Keratinocyte (primary cell): ENCODE measurements around the gene GUF1. TPM values are rescaled to one million over a fixed set of nuclear protein-coding genes. Genes with fewer than 3 reads are reported as not detected.

Source experiments
- DNase-seq: peaks from one replicate; pipeline ENCODE4 v3.0.0-alpha.2; 2011; ENCODE audit warnings: low read depth, missing footprints, low spot score
- FAIRE-seq: peaks from 2 replicates; lab custom pipeline; 2011; peaks lifted over from hg19 to GRCh38; lab: Jason Lieb, UNC
- H2AFZ ChIP-seq: 2 replicates; pipeline ENCODE4 v1.6.0; 2012; ENCODE audit warnings: low read length, control low read depth, inconsistent platforms; ENCODE audit not compliant: control insufficient read depth
- H3K27ac ChIP-seq: 2 replicates; pipeline ENCODE4 v1.5.1; 2011; ENCODE audit warnings: low read length; ENCODE audit not compliant: control insufficient read depth, insufficient read depth
- H3K27me3 ChIP-seq: 3 replicates; pipeline ENCODE4 v1.6.0; 2011; ENCODE audit warnings: low read length; ENCODE audit not compliant: control insufficient read depth, insufficient read depth; ENCODE audit errors: extremely low read depth
- H3K36me3 ChIP-seq, 2 experiments: 2 replicates in 1 of 2; 3 replicates in 1 of 2; pipeline ENCODE4 v1.5.1; 2011; ENCODE audit warnings: low read length in 2 of 2, mild to moderate bottlenecking in 1 of 2; ENCODE audit not compliant: control insufficient read depth in 2 of 2, insufficient read depth in 2 of 2; ENCODE audit errors: extremely low read depth in 1 of 2
- H3K4me1 ChIP-seq: 3 replicates; pipeline ENCODE4 v1.5.1; 2011; ENCODE audit warnings: low read length; ENCODE audit not compliant: control insufficient read depth, insufficient read depth; ENCODE audit errors: extremely low read depth
- H3K4me2 ChIP-seq: 3 replicates; pipeline ENCODE4 v1.6.0; 2011; ENCODE audit warnings: low read depth, low read length; ENCODE audit not compliant: control insufficient read depth, insufficient read depth; ENCODE audit errors: extremely low read depth
- H3K4me3 ChIP-seq, 3 experiments: fragments of 200-600 bp in 1 of 3; sonication (generic) in 1 of 3; 2 replicates in 2 of 3; 3 replicates in 1 of 3; pipeline ENCODE4 v1.5.1; 2011 to 2016; ENCODE audit warnings: low read length in 3 of 3, mild to moderate bottlenecking in 3 of 3, control low read depth in 2 of 3, inconsistent platforms in 1 of 3, low read depth in 1 of 3, mixed read lengths in 1 of 3, mixed run types in 1 of 3, moderate library complexity in 1 of 3; ENCODE audit not compliant: control insufficient read depth in 2 of 3, insufficient read depth in 2 of 3; ENCODE audit errors: extremely low read depth in 1 of 3
- H3K79me2 ChIP-seq: 2 replicates; pipeline ENCODE4 v1.6.0; 2012; ENCODE audit warnings: low read length; ENCODE audit not compliant: control insufficient read depth, insufficient read depth
- H3K9ac ChIP-seq: 3 replicates; pipeline ENCODE4 v1.6.0; 2011; ENCODE audit warnings: low read length; ENCODE audit not compliant: control insufficient read depth, insufficient read depth; ENCODE audit errors: extremely low read depth
- H3K9me1 ChIP-seq: 3 replicates; pipeline ENCODE4 v1.6.0; 2011; ENCODE audit warnings: low read length; ENCODE audit not compliant: control insufficient read depth, insufficient read depth; ENCODE audit errors: extremely low read depth
- H3K9me3 ChIP-seq: 2 replicates; pipeline ENCODE4 v1.5.1; 2012; ENCODE audit warnings: low read depth, low read length; ENCODE audit not compliant: control insufficient read depth
- H4K20me1 ChIP-seq: 3 replicates; pipeline ENCODE4 v1.6.0; 2011; ENCODE audit warnings: low read length; ENCODE audit not compliant: control insufficient read depth, insufficient read depth; ENCODE audit errors: extremely low read depth
- CTCF ChIP-seq, 3 experiments: IDR thresholded peaks in 1 of 3; conservative IDR thresholded peaks in 1 of 3; optimal IDR thresholded peaks in 1 of 3; 2 replicates in 2 of 3; 3 replicates in 1 of 3; pipeline versions ENCODE3 to v1.5.1; 2011; ENCODE audit warnings: low read length in 3 of 3, mild to moderate bottlenecking in 3 of 3, moderate library complexity in 2 of 3, control low read depth in 1 of 3, inconsistent platforms in 1 of 3; ENCODE audit not compliant: insufficient read depth in 2 of 3; ENCODE audit errors: extremely low read depth in 1 of 3
- EZH2 ChIP-seq: IDR thresholded peaks from one replicate; pipeline ENCODE4 v1.6.1; 2012; ENCODE audit warnings: inconsistent platforms, mild to moderate bottlenecking, low read length, moderate library complexity
- dilution Hi-C: fragments of 300-500 bp; cut with MboI; formaldehyde crosslinking; loops from one replicate; pipeline ENCODE4 v1.7.0; 2020; ENCODE audit warnings: low sequenced_read_pairs; ENCODE audit not compliant: extremely low pct_ligation_motif_present
- polyA plus RNA-seq, 5 experiments: library from polyadenylated mRNA; depleted of rRNA in 3 of 5; stranded (reverse) in 3 of 5; stranded (forward) in 1 of 5; unstranded in 1 of 5; fragments of >200 nt; gene quantifications; 1 replicate in 1 of 5; 2 replicates in 3 of 5; 3 replicates in 1 of 5; pipeline versions ENCODE4 v1.2.1 to v1.2.3, GENCODE V29; 2011 to 2012; ENCODE audit warnings: missing spikeins in 2 of 5, low read depth in 1 of 5, low replicate concordance in 1 of 5

The GUF1 gene
- polyA plus RNA-seq, 1 donor (not counting 4 experiments of a cell fraction or from before 2014, with no cell fraction given), result 24.3 TPM

GRCh38 chr4:44704673-44705072 is 26.5 kb downstream of the GUF1 start:
- FAIRE-seq (no peak), DNase-seq (no peak)
- H4K20me1 ChIP-seq, result no peaks in the 10 kb centered on the region
- H3K9ac ChIP-seq, result no peak overlapping the region
- no peak overlapping the region for H3K4me2 ChIP-seq
- no peaks in the 10 kb centered on the region for H3K27me3 ChIP-seq
- no peak overlapping the region for H3K27ac ChIP-seq
- no peaks in the 10 kb centered on the region for H3K9me3 ChIP-seq
- no peak overlapping the region for H2AFZ ChIP-seq
- no peaks in the 10 kb centered on the region for H3K36me3 ChIP-seq
- no peak overlapping the region for H3K4me3 ChIP-seq
- H3K9me1 ChIP-seq, result no peaks in the 10 kb centered on the region
- no peaks in the 10 kb centered on the region for H3K4me1 ChIP-seq
- no peak for TF ChIP-seq EZH2
- no peak for TF ChIP-seq CTCF (optimal IDR thresholded peaks at IDR 0.05 in 1 of 3, IDR thresholded peaks at IDR 0.05 in 1 of 3, conservative IDR thresholded peaks at IDR 0.05 in 1 of 3; ENCODE audit: extremely low read depth in 1 of 3, insufficient read depth in 2 of 3, low read length in 3 of 3)
- H3K79me2 ChIP-seq, result no peaks in the 10 kb centered on the region
- dilution Hi-C loops, result no loop called here

DNA sequence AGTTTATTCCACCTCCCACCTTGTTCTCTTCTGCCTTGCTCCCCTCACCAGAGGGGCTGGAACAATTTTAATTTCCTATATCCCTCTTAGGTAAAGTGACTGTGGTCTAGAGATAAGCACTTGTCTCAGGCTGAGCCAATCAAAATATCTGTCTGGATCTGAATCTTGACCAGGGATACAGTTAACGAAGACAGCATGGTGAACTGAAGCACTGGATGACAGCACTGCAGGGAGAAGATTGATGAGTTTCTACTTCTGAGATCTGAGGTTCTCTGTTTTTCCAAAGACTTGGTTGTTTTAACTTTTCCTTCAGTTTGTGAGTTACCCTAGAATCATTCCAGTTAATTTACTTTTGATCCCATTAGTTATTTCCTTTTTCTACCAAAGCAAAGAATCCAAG is 34.9 kb downstream of the GUF1 start:
- H3K27me3 ChIP-seq, result no peaks in the 10 kb centered on the region
- dilution Hi-C loops, result no loop called here
- no peaks in the 10 kb centered on the region for H3K4me1 ChIP-seq
- peaks cover 4% of the 10 kb centered on the region for H3K79me2 ChIP-seq
- no peak for FAIRE-seq
- no peak overlapping the region for H3K27ac ChIP-seq
- no peak for TF ChIP-seq EZH2
- TF ChIP-seq CTCF (optimal IDR thresholded peaks at IDR 0.05 in 1 of 3, IDR thresholded peaks at IDR 0.05 in 1 of 3, conservative IDR thresholded peaks at IDR 0.05 in 1 of 3; ENCODE audit: extremely low read depth in 1 of 3, insufficient read depth in 2 of 3, low read length in 3 of 3), result no peak
- H3K9me1 ChIP-seq, result no peaks in the 10 kb centered on the region
- H2AFZ ChIP-seq, result no peak overlapping the region
- H3K9ac ChIP-seq, result no peak overlapping the region
- no peaks in the 10 kb centered on the region for H4K20me1 ChIP-seq
- H3K4me3 ChIP-seq, result no peak overlapping the region
- H3K36me3 ChIP-seq, result peaks cover 0 to 2% of the 10 kb centered on the region in 2 experiments
- no peak for DNase-seq
- H3K4me2 ChIP-seq, result no peak overlapping the region
- no peaks in the 10 kb centered on the region for H3K9me3 ChIP-seq
